Body of pancreas (tissue), 4 donors: Measurements from ENCODE around the gene ELF1.

ENCODE experiments used
- CTCF ChIP-seq, 7 experiments: fragments of 450-650 bp in 4 of 7; fragments of 200-600 bp in 3 of 7; sonication (generic) in 3 of 7; IDR thresholded peaks; one replicate each; pipeline ENCODE4 v1.5.1; 2016 to 2019; ENCODE audit warnings: antibody characterized with exemption in 7 of 7
- POLR2A ChIP-seq, 3 donors: fragments of 450-650 bp; IDR thresholded peaks; one replicate each; pipeline ENCODE4 v1.6.1; 2016; ENCODE audit warnings: antibody characterized with exemption in 3 of 3, mild to moderate bottlenecking in 2 of 3

- TF ChIP-seq CTCF (IDR thresholded peaks at IDR 0.05) (no peak), POLR2A (IDR thresholded peaks at IDR 0.05) (peak in 1 of 3 donors; percentile 8)
These were observed 32.8 kb downstream of the ELF1 start for GRCh38 chr13:40986101-40986856.
